ENCODE results near the gene HIF1A.

- TF ChIP-seq CTCF (IDR thresholded peaks at IDR 0.05) (no peak), POLR2A (IDR thresholded peaks at IDR 0.05) (no peak)
These were observed 39.5 kb upstream of the HIF1A start for GRCh38 chr14:61655777-61656176.

All from lower leg skin (tissue), 3 donors.